HCT116 (cell line): ENCODE measurements around the gene MME. TPM values are rescaled to one million over a fixed set of nuclear protein-coding genes. Genes with fewer than 3 reads are reported as not detected.

Experiments used
- ATAC-seq: fragments of 200-7000 bp; cut with Tn5 transposase; 2 replicates; pipeline ENCODE4 v1.9.1; 2020; ENCODE audit warnings: mild to moderate bottlenecking, moderate library complexity
- BruUV-seq: library from RNA; stranded (reverse); fragments of 400-500 nt; replicated peaks from 2 replicates; lab custom pipeline; 2021; lab: Mats Ljungman, UMichigan
- CTCF ChIA-PET: fragments of 300-600 bp; sonication (Branson Sonifier 250); formaldehyde crosslinking; loops from one replicate; lab custom pipeline; 2021; ENCODE audit warnings: antibody characterized with exemption; lab: Charles Lee
- POLR2A ChIA-PET: fragments of 300-600, 350-600 bp; sonication (Branson Sonifier 250); formaldehyde crosslinking; loops from one replicate; lab custom pipeline; 2021; ENCODE audit warnings: antibody characterized with exemption; lab: Charles Lee
- RAD21 ChIA-PET, 2 experiments: fragments of 300-600 bp; sonication (Branson Sonifier 250); formaldehyde crosslinking; loops; one replicate each; lab custom pipeline; 2023; ENCODE audit warnings: low total read pairs in 2 of 2; ENCODE audit not compliant: uncharacterized antibody in 2 of 2, unreplicated experiment in 2 of 2, low non-redundant PET in 1 of 2; lab: Charles Lee
- DNase-seq: peaks from one replicate; pipeline ENCODE4 v3.0.0-alpha.2; 2010; ENCODE audit warnings: low read depth, low spot score
- H2AFZ ChIP-seq: fragments of 200-600 bp; shearing (Covaris generic), sonication (generic); 2 replicates; pipeline ENCODE4 v1.6.1; 2017; ENCODE audit warnings: low read depth, mixed run types, mixed read lengths, antibody characterized with exemption, low read length; ENCODE audit not compliant: poor library complexity, severe bottlenecking
- H3K27ac ChIP-seq: 2 replicates; pipeline ENCODE4 v1.5.1; 2012; ENCODE audit warnings: low read depth, low read length
- H3K27me3 ChIP-seq: fragments of 200-600 bp; sonication (generic); 2 replicates; pipeline ENCODE4 v1.6.1; 2016; ENCODE audit warnings: mixed run types, low read length, mixed read lengths; ENCODE audit not compliant: insufficient read depth
- H3K36me3 ChIP-seq, 2 experiments: fragments of 200-500 bp in 1 of 2; fragments of 200-600 bp in 1 of 2; sonication (Bioruptor generic) in 1 of 2; sonication (generic) in 1 of 2; 2 replicates each; pipeline versions ENCODE4 v1.5.1 to v1.6.1; 2014 to 2016; ENCODE audit warnings: low read length in 2 of 2, inconsistent platforms in 1 of 2, mixed read lengths in 1 of 2, mixed run types in 1 of 2; ENCODE audit not compliant: insufficient read depth in 2 of 2, control insufficient read depth in 1 of 2
- H3K4me1 ChIP-seq, 2 experiments: fragments of 200-600 bp in 1 of 2; sonication (generic) in 1 of 2; 2 replicates each; pipeline versions ENCODE4 v1.5.1 to v1.6.1; 2012 to 2017; ENCODE audit warnings: low read length in 2 of 2, inconsistent platforms in 1 of 2, mild to moderate bottlenecking in 1 of 2, mixed read lengths in 1 of 2, mixed run types in 1 of 2, moderate library complexity in 1 of 2; ENCODE audit not compliant: insufficient read depth in 2 of 2, control insufficient read depth in 1 of 2
- H3K4me2 ChIP-seq: fragments of 200-600 bp; sonication (generic); 2 replicates; pipeline ENCODE4 v1.6.1; 2017; ENCODE audit warnings: mixed run types, low read length, mixed read lengths
- H3K4me3 ChIP-seq, 2 experiments: fragments of 200-600 bp in 1 of 2; sonication (generic) in 1 of 2; replicated peaks in 1 of 2; 2 replicates each; pipeline ENCODE4 v1.5.1; 2011 to 2016; ENCODE audit warnings: low read length in 2 of 2, control low read depth in 1 of 2, low read depth in 1 of 2, mild to moderate bottlenecking in 1 of 2, mixed read lengths in 1 of 2, mixed run types in 1 of 2
- H3K79me2 ChIP-seq: fragments of 200-600 bp; sonication (generic); 2 replicates; pipeline ENCODE4 v1.6.1; 2017; ENCODE audit warnings: mild to moderate bottlenecking, mixed run types, low read length, moderate library complexity, mixed read lengths; ENCODE audit not compliant: insufficient read depth
- H3K9ac ChIP-seq: fragments of 200-600 bp; sonication (generic); 2 replicates; pipeline ENCODE4 v1.6.1; 2016; ENCODE audit warnings: low read length, mixed read lengths
- H3K9me2 ChIP-seq: fragments of 200-600 bp; sonication (generic), shearing (Covaris generic); 2 replicates; pipeline ENCODE4 v1.6.1; 2017; ENCODE audit warnings: mixed run types, mild to moderate bottlenecking, moderate library complexity; ENCODE audit not compliant: insufficient read depth
- H3K9me3 ChIP-seq, 2 experiments: fragments of 200-500 bp in 1 of 2; fragments of 200-600 bp in 1 of 2; sonication (Bioruptor generic) in 1 of 2; sonication (generic) in 1 of 2; 2 replicates each; pipeline ENCODE4 v1.6.1; 2014 to 2017; ENCODE audit warnings: low read length in 2 of 2, mixed read lengths in 2 of 2, inconsistent platforms in 1 of 2, low read depth in 1 of 2, mild to moderate bottlenecking in 1 of 2, mixed run types in 1 of 2, moderate library complexity in 1 of 2; ENCODE audit not compliant: control insufficient read depth in 1 of 2, insufficient read depth in 1 of 2
- H4K20me1 ChIP-seq: fragments of 200-600 bp; sonication (generic), shearing (Covaris generic); 2 replicates; pipeline ENCODE4 v1.6.1; 2017; ENCODE audit warnings: mixed run types, mild to moderate bottlenecking, moderate library complexity; ENCODE audit not compliant: insufficient read depth
- CBX3 ChIP-seq: IDR thresholded peaks from 2 replicates; pipeline ENCODE4 v1.6.1; 2012; ENCODE audit warnings: low read depth
- CEBPB ChIP-seq: IDR thresholded peaks from 2 replicates; pipeline ENCODE4 v1.6.1; 2012; ENCODE audit warnings: low read depth
- EGR1 ChIP-seq: IDR thresholded peaks from 2 replicates; pipeline ENCODE4 v1.6.1; 2012; ENCODE audit warnings: low read depth
- EZH2phosphoT487 ChIP-seq: fragments of 200-600 bp; IDR thresholded peaks from 2 replicates; pipeline ENCODE4 v1.6.1; 2018; ENCODE audit warnings: antibody characterized with exemption, borderline replicate concordance
- FOSL1 ChIP-seq: IDR thresholded peaks from 2 replicates; pipeline ENCODE4 v1.6.1; 2012; ENCODE audit warnings: low read depth
- JUND ChIP-seq: IDR thresholded peaks from 2 replicates; pipeline ENCODE4 v1.6.1; 2012
- SIN3A ChIP-seq: IDR thresholded peaks from 2 replicates; pipeline ENCODE4 v1.6.1; 2012; ENCODE audit warnings: low read depth
- SP1 ChIP-seq: IDR thresholded peaks from 2 replicates; pipeline ENCODE4 v1.6.1; 2012; ENCODE audit warnings: low read depth
- SRF ChIP-seq: IDR thresholded peaks from 2 replicates; pipeline ENCODE4 v1.6.1; 2012; ENCODE audit warnings: low read depth
- TCF7L2 ChIP-seq: IDR thresholded peaks from 2 replicates; pipeline ENCODE4 v1.7.0; 2011; ENCODE audit warnings: borderline replicate concordance, inconsistent platforms; ENCODE audit not compliant: insufficient read depth, insufficient read length; ENCODE audit errors: extremely low read depth
- ZFX ChIP-seq: fragments of 450-650 bp; IDR thresholded peaks from 2 replicates; pipeline ENCODE4 v1.6.1; 2017
- ZNF274 ChIP-seq: fragments of 200-500 bp; sonication (Bioruptor generic); IDR thresholded peaks from 2 replicates; pipeline ENCODE4 v1.6.1; 2014; ENCODE audit warnings: mild to moderate bottlenecking, low read depth, low read length, inconsistent platforms
- intact Hi-C: fragments of 100-400 bp; cut with micrococcal nuclease; formaldehyde crosslinking; loops from 2 replicates; pipeline ENCODE4 v1.10.0; 2022
- total RNA-seq: library from RNA; stranded (reverse); gene quantifications from one replicate; pipeline ENCODE4 v1.2.1, GENCODE V29; 2021; ENCODE audit not compliant: unreplicated experiment
- TF ChIP-seq, protein P1 (sequence below), 3 experiments: fragments of 200-600 bp in 1 of 3; sonication (generic) in 1 of 3; IDR thresholded peaks in 2 of 3; conservative IDR thresholded peaks in 1 of 3; 2 replicates each; pipeline ENCODE4 v1.5.1; 2012 to 2017; ENCODE audit warnings: low read depth in 2 of 3, low read length in 2 of 3, antibody characterized with exemption in 1 of 3, borderline replicate concordance in 1 of 3, control low read depth in 1 of 3, mild to moderate bottlenecking in 1 of 3, mixed read lengths in 1 of 3, mixed run types in 1 of 3, moderate library complexity in 1 of 3; ENCODE audit not compliant: insufficient read depth in 1 of 3
- TF ChIP-seq, protein P2 (sequence below): IDR thresholded peaks from 2 replicates; pipeline ENCODE4 v1.6.1; 2012
- TF ChIP-seq, protein P3 (sequence below): IDR thresholded peaks from 2 replicates; pipeline ENCODE4 v1.6.1; 2011; ENCODE audit warnings: mild to moderate bottlenecking, low read length, moderate library complexity; ENCODE audit not compliant: insufficient replicate concordance; ENCODE audit errors: extremely low read depth
- TF ChIP-seq, protein P4 (sequence below): IDR thresholded peaks from 2 replicates; pipeline ENCODE4 v1.6.1; 2012
- TF ChIP-seq, protein P5 (sequence below): IDR thresholded peaks from 2 replicates; pipeline ENCODE4 v1.6.1; 2012; ENCODE audit warnings: low read depth

MME gene
- total RNA-seq, 1 experiment from 2014 or later, result 0.34 TPM

DNA sequence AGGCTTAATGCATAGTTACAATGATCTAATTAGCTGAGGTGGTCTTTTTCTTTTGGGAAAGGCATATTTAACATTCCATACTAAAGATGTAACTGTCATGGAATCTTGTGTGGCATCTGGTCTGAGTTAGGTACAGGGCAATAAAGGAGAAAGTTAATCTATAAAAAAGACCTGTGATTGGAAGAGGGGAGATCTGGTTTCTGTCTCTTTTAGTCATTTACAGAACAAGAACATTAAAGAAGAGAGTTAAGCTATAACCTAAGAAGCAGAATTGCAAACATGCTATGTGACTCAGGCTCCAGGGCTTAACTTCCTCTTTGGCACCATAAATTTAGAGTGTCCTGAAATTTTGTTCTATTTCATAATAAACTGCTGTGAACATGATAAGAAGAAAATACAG lies 47.2 kb upstream of the MME start:
- ATAC-seq (no peak), DNase-seq (no peak)
- ChIA-PET RAD21 (no interaction called here), POLR2A (no interaction called here), CTCF (no interaction called here)
- Histone ChIP-seq H3K9me3 (no peaks in the 10 kb centered on the region), H3K4me2 (no peak overlapping the region), H3K27ac (no peak overlapping the region), H3K4me1 (no peaks in the 10 kb centered on the region), H2AFZ (no peak overlapping the region), H3K9me2 (no peaks in the 10 kb centered on the region), H3K36me3 (no peaks in the 10 kb centered on the region), H3K79me2 (no peaks in the 10 kb centered on the region), H4K20me1 (no peaks in the 10 kb centered on the region), H3K27me3 (no peaks in the 10 kb centered on the region), H3K4me3 (no peak overlapping the region), H3K9ac (no peak overlapping the region)
- TF ChIP-seq EZH2phosphoT487, result no peak
- no peak for TF ChIP-seq CBX3
- TF ChIP-seq, protein P1, sequence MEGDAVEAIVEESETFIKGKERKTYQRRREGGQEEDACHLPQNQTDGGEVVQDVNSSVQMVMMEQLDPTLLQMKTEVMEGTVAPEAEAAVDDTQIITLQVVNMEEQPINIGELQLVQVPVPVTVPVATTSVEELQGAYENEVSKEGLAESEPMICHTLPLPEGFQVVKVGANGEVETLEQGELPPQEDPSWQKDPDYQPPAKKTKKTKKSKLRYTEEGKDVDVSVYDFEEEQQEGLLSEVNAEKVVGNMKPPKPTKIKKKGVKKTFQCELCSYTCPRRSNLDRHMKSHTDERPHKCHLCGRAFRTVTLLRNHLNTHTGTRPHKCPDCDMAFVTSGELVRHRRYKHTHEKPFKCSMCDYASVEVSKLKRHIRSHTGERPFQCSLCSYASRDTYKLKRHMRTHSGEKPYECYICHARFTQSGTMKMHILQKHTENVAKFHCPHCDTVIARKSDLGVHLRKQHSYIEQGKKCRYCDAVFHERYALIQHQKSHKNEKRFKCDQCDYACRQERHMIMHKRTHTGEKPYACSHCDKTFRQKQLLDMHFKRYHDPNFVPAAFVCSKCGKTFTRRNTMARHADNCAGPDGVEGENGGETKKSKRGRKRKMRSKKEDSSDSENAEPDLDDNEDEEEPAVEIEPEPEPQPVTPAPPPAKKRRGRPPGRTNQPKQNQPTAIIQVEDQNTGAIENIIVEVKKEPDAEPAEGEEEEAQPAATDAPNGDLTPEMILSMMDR (IDR thresholded peaks at IDR 0.05 in 2 of 3, conservative IDR thresholded peaks at IDR 0.05 in 1 of 3; ENCODE audit: borderline replicate concordance in 1 of 3, insufficient read depth in 1 of 3, low read depth in 2 of 3, low read length in 2 of 3), result no peak
- TF ChIP-seq, protein P2, sequence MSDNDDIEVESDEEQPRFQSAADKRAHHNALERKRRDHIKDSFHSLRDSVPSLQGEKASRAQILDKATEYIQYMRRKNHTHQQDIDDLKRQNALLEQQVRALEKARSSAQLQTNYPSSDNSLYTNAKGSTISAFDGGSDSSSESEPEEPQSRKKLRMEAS, result no peak
- TF ChIP-seq, protein P3, sequence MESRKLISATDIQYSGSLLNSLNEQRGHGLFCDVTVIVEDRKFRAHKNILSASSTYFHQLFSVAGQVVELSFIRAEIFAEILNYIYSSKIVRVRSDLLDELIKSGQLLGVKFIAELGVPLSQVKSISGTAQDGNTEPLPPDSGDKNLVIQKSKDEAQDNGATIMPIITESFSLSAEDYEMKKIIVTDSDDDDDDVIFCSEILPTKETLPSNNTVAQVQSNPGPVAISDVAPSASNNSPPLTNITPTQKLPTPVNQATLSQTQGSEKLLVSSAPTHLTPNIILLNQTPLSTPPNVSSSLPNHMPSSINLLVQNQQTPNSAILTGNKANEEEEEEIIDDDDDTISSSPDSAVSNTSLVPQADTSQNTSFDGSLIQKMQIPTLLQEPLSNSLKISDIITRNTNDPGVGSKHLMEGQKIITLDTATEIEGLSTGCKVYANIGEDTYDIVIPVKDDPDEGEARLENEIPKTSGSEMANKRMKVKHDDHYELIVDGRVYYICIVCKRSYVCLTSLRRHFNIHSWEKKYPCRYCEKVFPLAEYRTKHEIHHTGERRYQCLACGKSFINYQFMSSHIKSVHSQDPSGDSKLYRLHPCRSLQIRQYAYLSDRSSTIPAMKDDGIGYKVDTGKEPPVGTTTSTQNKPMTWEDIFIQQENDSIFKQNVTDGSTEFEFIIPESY, result no peak
- no peak for TF ChIP-seq SP1
- TF ChIP-seq CEBPB, result no peak
- TF ChIP-seq TCF7L2, result no peak
- no peak for TF ChIP-seq SIN3A
- no peak for TF ChIP-seq EGR1
- TF ChIP-seq FOSL1, result no peak
- TF ChIP-seq, protein P4, sequence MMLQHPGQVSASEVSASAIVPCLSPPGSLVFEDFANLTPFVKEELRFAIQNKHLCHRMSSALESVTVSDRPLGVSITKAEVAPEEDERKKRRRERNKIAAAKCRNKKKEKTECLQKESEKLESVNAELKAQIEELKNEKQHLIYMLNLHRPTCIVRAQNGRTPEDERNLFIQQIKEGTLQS, result no peak
- TF ChIP-seq ZNF274, result no peak
- TF ChIP-seq, protein P5, sequence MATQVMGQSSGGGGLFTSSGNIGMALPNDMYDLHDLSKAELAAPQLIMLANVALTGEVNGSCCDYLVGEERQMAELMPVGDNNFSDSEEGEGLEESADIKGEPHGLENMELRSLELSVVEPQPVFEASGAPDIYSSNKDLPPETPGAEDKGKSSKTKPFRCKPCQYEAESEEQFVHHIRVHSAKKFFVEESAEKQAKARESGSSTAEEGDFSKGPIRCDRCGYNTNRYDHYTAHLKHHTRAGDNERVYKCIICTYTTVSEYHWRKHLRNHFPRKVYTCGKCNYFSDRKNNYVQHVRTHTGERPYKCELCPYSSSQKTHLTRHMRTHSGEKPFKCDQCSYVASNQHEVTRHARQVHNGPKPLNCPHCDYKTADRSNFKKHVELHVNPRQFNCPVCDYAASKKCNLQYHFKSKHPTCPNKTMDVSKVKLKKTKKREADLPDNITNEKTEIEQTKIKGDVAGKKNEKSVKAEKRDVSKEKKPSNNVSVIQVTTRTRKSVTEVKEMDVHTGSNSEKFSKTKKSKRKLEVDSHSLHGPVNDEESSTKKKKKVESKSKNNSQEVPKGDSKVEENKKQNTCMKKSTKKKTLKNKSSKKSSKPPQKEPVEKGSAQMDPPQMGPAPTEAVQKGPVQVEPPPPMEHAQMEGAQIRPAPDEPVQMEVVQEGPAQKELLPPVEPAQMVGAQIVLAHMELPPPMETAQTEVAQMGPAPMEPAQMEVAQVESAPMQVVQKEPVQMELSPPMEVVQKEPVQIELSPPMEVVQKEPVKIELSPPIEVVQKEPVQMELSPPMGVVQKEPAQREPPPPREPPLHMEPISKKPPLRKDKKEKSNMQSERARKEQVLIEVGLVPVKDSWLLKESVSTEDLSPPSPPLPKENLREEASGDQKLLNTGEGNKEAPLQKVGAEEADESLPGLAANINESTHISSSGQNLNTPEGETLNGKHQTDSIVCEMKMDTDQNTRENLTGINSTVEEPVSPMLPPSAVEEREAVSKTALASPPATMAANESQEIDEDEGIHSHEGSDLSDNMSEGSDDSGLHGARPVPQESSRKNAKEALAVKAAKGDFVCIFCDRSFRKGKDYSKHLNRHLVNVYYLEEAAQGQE, result no peak
- no peak for TF ChIP-seq SRF
- TF ChIP-seq JUND, result no peak
- no peak for TF ChIP-seq ZFX
- BruUV-seq, result no TSS peak
- intact Hi-C loops, result no loop called here
